Immature natural killer cell (primary cell): Measurements from ENCODE around the gene CRY1. TPM values are rescaled to one million over a fixed set of nuclear protein-coding genes. Genes with fewer than 3 reads are reported as not detected.

ENCODE experiments used
- DNase-seq, 3 donors: peaks; one replicate each; pipeline ENCODE4 v3.0.0; 2022; ENCODE audit warnings: mixed read lengths in 1 of 3
- H3K27ac Mint-ChIP-seq, 6 donors: one replicate each; pipeline ENCODE4 v1.8.0; 2020; ENCODE audit warnings: mixed read lengths in 6 of 6, mild to moderate bottlenecking in 5 of 6, inconsistent platforms in 4 of 6, moderate library complexity in 3 of 6
- H3K27me3 Mint-ChIP-seq, 3 donors: one replicate each; pipeline ENCODE4 v1.8.0; 2020 to 2021; ENCODE audit warnings: low read depth in 3 of 3, mild to moderate bottlenecking in 3 of 3, mixed read lengths in 3 of 3, moderate library complexity in 3 of 3, inconsistent platforms in 1 of 3
- H3K36me3 Mint-ChIP-seq, 3 donors: one replicate each; pipeline ENCODE4 v1.8.0; 2020; ENCODE audit warnings: mixed read lengths in 3 of 3, inconsistent platforms in 2 of 3, mild to moderate bottlenecking in 2 of 3
- H3K4me1 Mint-ChIP-seq, 2 donors: one replicate each; pipeline ENCODE4 v1.8.0; 2020; ENCODE audit warnings: inconsistent platforms in 2 of 2, mild to moderate bottlenecking in 2 of 2, mixed read lengths in 2 of 2, moderate library complexity in 1 of 2
- H3K4me3 Mint-ChIP-seq, 5 donors: one replicate each; pipeline ENCODE4 v1.8.0; 2020; ENCODE audit warnings: mild to moderate bottlenecking in 5 of 5, mixed read lengths in 5 of 5, inconsistent platforms in 3 of 5, moderate library complexity in 3 of 5
- H3K9me3 Mint-ChIP-seq, 6 donors: one replicate each; pipeline ENCODE4 v1.8.0; 2020; ENCODE audit warnings: mild to moderate bottlenecking in 6 of 6, mixed read lengths in 6 of 6, inconsistent platforms in 4 of 6, moderate library complexity in 3 of 6
- polyA plus RNA-seq, 3 donors: library from polyadenylated mRNA; unstranded; fragments of 300-500 nt; fragmentation: Illumina TruSeq; gene quantifications; one replicate each; pipeline ENCODE4 v1.2.3, GENCODE V29; 2021

CRY1 gene
- polyA plus RNA-seq, 3 donors from 2014 or later: 37.1 to 39.8 (median 39.3) TPM

GRCh38 chr12:106953352-106954250, 139.7 kb downstream of the CRY1 start:
- Mint-ChIP-seq H3K27ac (peak overlapping the region in 3 of 6 donors; percentile 91 to 96 (median 94)), H3K4me3 (peak overlapping the region in 4 of 5 donors; percentile 14 to 50 (median 37))

DNA sequence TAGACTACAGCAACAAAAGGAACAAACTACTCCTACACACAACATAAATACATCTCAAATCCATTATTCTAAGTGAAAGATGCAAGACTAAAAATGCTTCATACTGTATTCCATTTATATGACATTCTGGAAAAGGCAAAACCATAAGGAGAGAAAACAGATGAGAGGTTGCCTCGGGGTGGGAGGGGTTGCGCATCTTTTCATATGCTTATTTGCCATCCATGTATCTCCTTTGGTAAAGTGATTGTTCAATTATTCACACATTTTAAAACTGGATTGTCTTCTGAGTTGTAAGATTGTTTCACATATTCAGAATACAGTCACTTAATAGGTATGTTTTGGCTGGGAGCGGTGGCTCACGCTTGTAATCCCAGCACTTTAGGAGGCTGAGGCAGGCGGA, 142.8 kb downstream of the CRY1 start:
- peaks cover 4 to 6% of the 10 kb centered on the region in 2 donors for H3K4me1 Mint-ChIP-seq
- H3K27ac Mint-ChIP-seq: no peak overlapping the region
- no peak for DNase-seq
- no peak overlapping the region for H3K4me3 Mint-ChIP-seq
- H3K9me3 Mint-ChIP-seq: no peaks in the 10 kb centered on the region
- H3K27me3 Mint-ChIP-seq: peaks cover 4 to 7% (median 7%) of the 10 kb centered on the region in 3 donors
- H3K36me3 Mint-ChIP-seq: peaks cover 0 to 4% (median 0%) of the 10 kb centered on the region in 3 donors

More at GRCh38 chr12:106953352-106954250, 139.7 kb downstream of the CRY1 start:
- peaks cover 0 to 4% (median 0%) of the 10 kb centered on the region in 3 donors for H3K36me3 Mint-ChIP-seq
- H3K4me1 Mint-ChIP-seq: peaks cover 20 to 27% of the 10 kb centered on the region in 2 donors
- peaks cover 13 to 17% (median 15%) of the 10 kb centered on the region in 3 donors for H3K27me3 Mint-ChIP-seq
- no peaks in the 10 kb centered on the region for H3K9me3 Mint-ChIP-seq
- DNase-seq: no peak

DNA sequence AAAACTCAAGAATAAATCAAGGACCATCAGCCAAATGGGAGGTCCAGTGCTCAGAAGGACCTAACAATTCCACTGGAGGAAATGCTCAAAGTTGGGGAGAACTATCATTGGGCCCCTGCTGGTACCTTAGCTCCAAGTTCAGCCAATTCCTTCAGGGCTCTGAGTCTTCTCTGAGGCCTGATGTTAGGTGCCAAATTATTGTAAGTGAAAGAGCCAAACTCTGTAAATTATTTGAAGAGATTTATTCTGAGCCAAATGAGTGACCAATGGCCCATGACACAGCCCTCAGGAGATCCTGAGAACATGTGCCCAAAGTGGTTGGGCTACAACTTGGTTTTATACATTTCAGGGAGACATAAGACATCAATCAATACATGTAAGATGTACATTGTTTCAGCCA, 145.9 kb downstream of the CRY1 start:
- Mint-ChIP-seq H3K27me3 (peaks cover 0 to 3% (median 2%) of the 10 kb centered on the region in 3 donors), H3K36me3 (peaks cover 0 to 4% (median 0%) of the 10 kb centered on the region in 3 donors), H3K9me3 (no peaks in the 10 kb centered on the region), H3K27ac (no peak overlapping the region), H3K4me1 (no peaks in the 10 kb centered on the region), H3K4me3 (no peak overlapping the region)
- no peak for DNase-seq

DNA sequence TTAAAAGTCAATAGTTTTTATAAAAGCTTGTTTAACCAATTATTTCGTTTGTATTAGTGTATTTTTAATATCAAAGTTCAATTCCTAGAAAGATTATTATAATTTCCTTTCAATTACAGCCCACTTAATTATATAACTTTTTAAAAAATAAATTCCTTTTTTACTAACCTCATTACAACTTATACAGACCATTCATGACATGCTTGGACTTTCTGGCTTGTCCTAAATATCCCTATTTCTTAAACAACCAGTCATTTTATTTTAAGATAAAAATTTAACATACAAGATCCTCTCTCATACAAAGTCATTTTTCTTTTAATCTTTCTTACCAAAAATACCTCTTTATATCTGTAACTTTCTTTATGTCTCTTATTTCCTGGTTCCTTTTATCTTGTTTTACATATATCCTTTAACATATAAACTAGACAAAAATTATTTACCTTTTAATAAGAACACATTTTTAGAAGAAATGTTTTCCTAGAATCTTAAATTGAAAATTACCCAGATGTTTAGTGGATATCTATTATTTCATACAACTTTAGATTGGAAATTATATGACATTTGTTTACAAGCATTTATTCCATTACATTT, 148.0 kb downstream of the CRY1 start:
- Mint-ChIP-seq H3K4me3 (no peak overlapping the region), H3K36me3 (peaks cover 0 to 4% (median 0%) of the 10 kb centered on the region in 3 donors), H3K27me3 (peaks cover 0 to 3% (median 2%) of the 10 kb centered on the region in 3 donors), H3K4me1 (no peaks in the 10 kb centered on the region), H3K27ac (no peak overlapping the region), H3K9me3 (no peaks in the 10 kb centered on the region)
- no peak for DNase-seq

- H3K4me1 Mint-ChIP-seq: no peaks in the 10 kb centered on the region
- H3K27me3 Mint-ChIP-seq: peaks cover 0 to 6% (median 4%) of the 10 kb centered on the region in 3 donors
- H3K27ac Mint-ChIP-seq: no peak overlapping the region
- no peak overlapping the region for H3K4me3 Mint-ChIP-seq
- H3K36me3 Mint-ChIP-seq: no peaks in the 10 kb centered on the region
- H3K9me3 Mint-ChIP-seq: no peaks in the 10 kb centered on the region
- no peak for DNase-seq
Measured at GRCh38 chr12:106942775-106943174, 150.6 kb downstream of the CRY1 start.

DNA sequence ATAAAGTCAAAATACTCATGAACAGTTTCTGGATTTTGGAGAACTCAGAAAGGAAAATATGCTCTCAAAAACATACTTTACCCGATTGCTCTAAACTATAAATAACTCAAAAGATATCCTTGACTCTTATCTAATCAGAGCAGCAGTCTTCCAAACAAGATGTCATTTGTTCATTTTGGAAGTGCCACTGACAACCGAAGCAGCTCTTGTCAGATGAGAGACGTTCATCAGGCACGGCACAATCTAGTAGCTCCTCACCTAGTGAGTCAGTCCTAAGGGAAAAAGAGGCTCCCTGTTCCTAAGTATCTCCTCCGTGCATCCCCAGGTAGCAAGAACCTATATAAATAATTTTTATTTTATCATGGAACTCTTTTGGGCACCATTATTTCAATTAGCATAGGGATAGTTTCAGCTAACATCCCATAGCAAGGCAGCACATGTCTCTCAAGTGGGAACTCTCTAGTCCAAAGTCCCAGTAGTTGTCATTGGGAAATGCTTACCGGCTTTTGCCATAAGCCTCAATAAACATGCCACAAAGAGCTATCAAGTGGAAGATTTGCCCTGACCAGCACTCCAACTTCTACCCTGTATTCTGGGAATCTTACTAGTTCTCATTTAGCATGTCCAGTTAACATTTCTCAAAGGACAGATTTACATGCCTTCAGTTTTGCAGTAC, 151.7 kb downstream of the CRY1 start:
- Mint-ChIP-seq H3K27me3 (peaks cover 0 to 4% (median 4%) of the 10 kb centered on the region in 3 donors), H3K4me3 (no peak overlapping the region), H3K4me1 (no peaks in the 10 kb centered on the region), H3K27ac (no peak overlapping the region), H3K9me3 (no peaks in the 10 kb centered on the region), H3K36me3 (no peaks in the 10 kb centered on the region)
- DNase-seq: no peak

Other genes starting within 250 kb of the CRY1 start
- gene TMEM263, start 137.6 kb downstream of the CRY1 start, polyA plus RNA-seq: 10 to 100 TPM; 30.2 to 33.5 (median 31.0) TPM
- gene MTERF2, start 106.4 kb downstream of the CRY1 start, polyA plus RNA-seq: 10 to 100 TPM in 1 of 3 donors, 1 to 10 TPM in 2; 7.7 to 10.6 (median 9.7) TPM